Left lung (tissue), 10 donors: ENCODE measurements around the gene ALK. TPM values are rescaled to one million over a fixed set of nuclear protein-coding genes. Genes with fewer than 3 reads are reported as not detected.

Experiments
- ATAC-seq: fragments of 200-7000 bp; cut with Tn5 transposase; one replicate; pipeline ENCODE4 v1.9.1; 2020; ENCODE audit warnings: moderate library complexity
- DNase-seq, 4 donors: peaks; one replicate each; pipeline ENCODE4 v3.0.0-alpha.2; 2013 to 2020
- H3K27ac ChIP-seq, 2 donors: fragments of 200-600 bp; sonication (generic) in 1 of 2; one replicate each; pipeline versions ENCODE4 v1.5.0 to v1.8.0; 2020 to 2021
- H3K27me3 ChIP-seq, 2 donors: fragments of 200-600 bp; sonication (generic) in 1 of 2; one replicate each; pipeline versions ENCODE4 v1.5.0 to v1.8.0; 2020 to 2021
- H3K36me3 ChIP-seq, 2 donors: fragments of 200-600 bp; sonication (generic) in 1 of 2; one replicate each; pipeline versions ENCODE4 v1.5.0 to v1.8.0; 2020 to 2021
- H3K4me1 ChIP-seq, 2 donors: fragments of 200-600 bp; one replicate each; pipeline ENCODE4 v1.8.0; 2021
- H3K4me3 ChIP-seq, 2 donors: fragments of 200-600 bp; sonication (generic) in 1 of 2; one replicate each; pipeline versions ENCODE4 v1.5.0 to v1.8.0; 2020 to 2021; ENCODE audit warnings: mild to moderate bottlenecking in 1 of 2
- H3K9me3 ChIP-seq, 2 donors: fragments of 200-600 bp; sonication (generic) in 1 of 2; one replicate each; pipeline versions ENCODE4 v1.5.0 to v1.8.0; 2020 to 2021
- intact Hi-C, 2 donors: fragments of 100-400 bp; cut with DNase I; formaldehyde crosslinking; loops; one replicate each; pipeline versions ENCODE4 v1.11.2 to v1.14.2; 2022
- polyA plus RNA-seq, 6 donors: library from polyadenylated mRNA; unstranded; fragments of 120-200 nt; gene quantifications; one replicate each; pipeline ENCODE4 v1.2.1, GENCODE V29; 2013; ENCODE audit not compliant: insufficient read length in 6 of 6
- total RNA-seq, 2 donors: library from RNA; stranded (reverse); fragmentation: NEBNext Ultra II Directional; extraction: Animal tissue kit (Norgen Biotek cat#: 25700); gene quantifications; one replicate each; pipeline ENCODE4 v1.2.1, GENCODE V29; 2021
- TF ChIP-seq, protein P1 (sequence below), 2 donors: fragments of 200-600 bp; sonication (generic) in 1 of 2; IDR thresholded peaks; one replicate each; pipeline versions ENCODE4 v1.5.0 to v1.8.0; 2021; ENCODE audit warnings: antibody characterized with exemption in 2 of 2
- donor health status: DM: no; HTN: yes; CAD: no.
- donor health status: DM: no; HTN: no; CAD: no.

The ALK gene
- total and polyA plus RNA-seq, 8 donors = 0.06 to 0.70 (median 0.12) TPM; not detected in 2

GRCh38 chr2:29495536-29496060 is 425.8 kb downstream of the ALK start:
- Histone ChIP-seq H3K9me3 (no peaks in the 10 kb centered on the region), H3K36me3 (no peaks in the 10 kb centered on the region), H3K27ac (no peak overlapping the region), H3K4me3 (no peak overlapping the region), H3K27me3 (no peaks in the 10 kb centered on the region), H3K4me1 (no peaks in the 10 kb centered on the region)
- no peak for DNase-seq
- intact Hi-C loops = no loop called here
- ATAC-seq = no peak
- TF ChIP-seq, protein P1, sequence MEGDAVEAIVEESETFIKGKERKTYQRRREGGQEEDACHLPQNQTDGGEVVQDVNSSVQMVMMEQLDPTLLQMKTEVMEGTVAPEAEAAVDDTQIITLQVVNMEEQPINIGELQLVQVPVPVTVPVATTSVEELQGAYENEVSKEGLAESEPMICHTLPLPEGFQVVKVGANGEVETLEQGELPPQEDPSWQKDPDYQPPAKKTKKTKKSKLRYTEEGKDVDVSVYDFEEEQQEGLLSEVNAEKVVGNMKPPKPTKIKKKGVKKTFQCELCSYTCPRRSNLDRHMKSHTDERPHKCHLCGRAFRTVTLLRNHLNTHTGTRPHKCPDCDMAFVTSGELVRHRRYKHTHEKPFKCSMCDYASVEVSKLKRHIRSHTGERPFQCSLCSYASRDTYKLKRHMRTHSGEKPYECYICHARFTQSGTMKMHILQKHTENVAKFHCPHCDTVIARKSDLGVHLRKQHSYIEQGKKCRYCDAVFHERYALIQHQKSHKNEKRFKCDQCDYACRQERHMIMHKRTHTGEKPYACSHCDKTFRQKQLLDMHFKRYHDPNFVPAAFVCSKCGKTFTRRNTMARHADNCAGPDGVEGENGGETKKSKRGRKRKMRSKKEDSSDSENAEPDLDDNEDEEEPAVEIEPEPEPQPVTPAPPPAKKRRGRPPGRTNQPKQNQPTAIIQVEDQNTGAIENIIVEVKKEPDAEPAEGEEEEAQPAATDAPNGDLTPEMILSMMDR (IDR thresholded peaks at IDR 0.05) = no peak

GRCh38 chr2:29495068-29495467 is 426.3 kb downstream of the ALK start:
- H3K4me1 ChIP-seq = no peaks in the 10 kb centered on the region
- no peak for DNase-seq
- no peaks in the 10 kb centered on the region for H3K36me3 ChIP-seq
- TF ChIP-seq, protein P1 (IDR thresholded peaks at IDR 0.05) = no peak
- intact Hi-C loops = no loop called here
- no peak overlapping the region for H3K27ac ChIP-seq
- H3K4me3 ChIP-seq = no peak overlapping the region
- ATAC-seq = no peak
- H3K9me3 ChIP-seq = no peaks in the 10 kb centered on the region
- no peaks in the 10 kb centered on the region for H3K27me3 ChIP-seq

GRCh38 chr2:29492701-29493100 is 428.7 kb downstream of the ALK start:
- no peaks in the 10 kb centered on the region for H3K4me1 ChIP-seq
- no peak for DNase-seq
- TF ChIP-seq, protein P1 (IDR thresholded peaks at IDR 0.05) = no peak
- ATAC-seq = no peak
- H3K36me3 ChIP-seq = no peaks in the 10 kb centered on the region
- H3K4me3 ChIP-seq = no peak overlapping the region
- no peaks in the 10 kb centered on the region for H3K9me3 ChIP-seq
- no peak overlapping the region for H3K27ac ChIP-seq
- intact Hi-C loops = no loop called here
- no peaks in the 10 kb centered on the region for H3K27me3 ChIP-seq

DNA sequence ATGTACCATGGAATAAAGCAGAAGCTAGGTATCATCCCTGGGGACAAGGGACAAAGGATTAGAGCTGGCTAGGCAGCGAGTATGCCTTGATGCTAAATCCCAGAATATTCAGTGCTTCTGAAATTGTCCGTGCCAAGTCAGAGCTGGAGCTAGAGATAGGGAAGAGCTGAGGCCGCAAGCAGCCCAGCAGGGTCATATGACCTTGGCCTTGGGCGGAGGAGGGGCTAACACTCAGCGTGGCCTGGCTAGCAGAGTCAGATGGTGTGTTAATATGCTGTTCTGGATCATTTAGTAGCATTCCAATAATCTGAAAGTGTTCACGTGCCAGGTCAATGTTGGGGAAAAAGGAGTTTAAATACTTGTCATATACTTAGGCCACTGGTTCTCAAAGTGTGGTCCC is 431.3 kb downstream of the ALK start:
- intact Hi-C loops = no loop called here
- Histone ChIP-seq H3K4me3 (no peak overlapping the region), H3K27ac (no peak overlapping the region), H3K9me3 (no peaks in the 10 kb centered on the region), H3K4me1 (no peaks in the 10 kb centered on the region), H3K27me3 (no peaks in the 10 kb centered on the region), H3K36me3 (no peaks in the 10 kb centered on the region)
- TF ChIP-seq, protein P1 (IDR thresholded peaks at IDR 0.05) = no peak
- no peak for ATAC-seq
- DNase-seq = no peak

DNA sequence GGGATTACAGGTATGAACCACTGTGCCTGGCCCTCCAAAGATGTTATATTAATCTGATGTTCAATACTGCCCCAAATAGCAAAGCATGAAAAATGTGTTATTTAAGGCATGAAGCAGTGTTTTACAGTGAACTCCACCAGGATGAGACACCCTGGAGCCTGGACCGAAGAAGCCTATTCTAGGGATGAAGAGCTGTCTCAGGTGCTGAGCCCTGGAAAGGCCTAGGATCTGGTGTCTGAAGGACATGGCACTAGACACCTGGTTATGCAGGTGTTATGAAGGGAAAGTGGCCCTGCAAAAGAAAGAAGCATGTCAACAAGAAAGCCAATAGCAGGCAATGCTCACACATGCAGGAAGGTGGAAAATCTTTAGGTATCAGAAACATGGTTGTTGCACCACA is 431.8 kb downstream of the ALK start:
- ATAC-seq (no peak), DNase-seq (no peak)
- Histone ChIP-seq H3K4me3 (no peak overlapping the region), H3K4me1 (no peaks in the 10 kb centered on the region), H3K36me3 (no peaks in the 10 kb centered on the region), H3K27ac (no peak overlapping the region), H3K27me3 (no peaks in the 10 kb centered on the region), H3K9me3 (no peaks in the 10 kb centered on the region)
- TF ChIP-seq, protein P1 (IDR thresholded peaks at IDR 0.05) = no peak
- intact Hi-C loops = no loop called here
